HG03060 (cell line): ENCODE data around the gene RAB34.

ENCODE experiments used
- ATAC-seq: cut with Tn5 transposase; IDR thresholded peaks from one replicate; pipeline ENCODE4 v1.9.1; 2021; ENCODE audit warnings: low read depth, moderate number of reproducible peaks; ENCODE audit not compliant: unreplicated experiment

RAB34 gene

DNA sequence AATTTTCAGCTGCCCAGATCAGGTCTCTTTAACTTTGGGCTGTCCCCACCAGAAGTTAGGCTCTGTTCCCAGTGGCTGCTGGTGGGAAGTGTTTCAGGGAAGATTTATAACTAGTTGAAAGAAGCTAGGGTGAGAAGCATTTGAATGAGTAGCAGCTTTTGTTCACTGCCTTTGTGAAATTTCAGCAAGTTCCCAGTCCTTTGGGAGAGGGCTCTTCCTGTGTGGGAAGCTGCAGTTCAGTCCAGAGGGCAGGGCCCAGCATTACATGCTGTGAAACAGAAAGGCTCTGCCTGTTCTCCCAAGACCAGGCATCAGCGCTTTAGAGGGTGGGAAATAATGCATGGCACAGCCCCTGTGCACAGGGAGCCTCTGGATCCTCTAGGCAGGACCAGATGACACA, 23.8 kb downstream of the RAB34 start:
- ATAC-seq, result no peak

DNA sequence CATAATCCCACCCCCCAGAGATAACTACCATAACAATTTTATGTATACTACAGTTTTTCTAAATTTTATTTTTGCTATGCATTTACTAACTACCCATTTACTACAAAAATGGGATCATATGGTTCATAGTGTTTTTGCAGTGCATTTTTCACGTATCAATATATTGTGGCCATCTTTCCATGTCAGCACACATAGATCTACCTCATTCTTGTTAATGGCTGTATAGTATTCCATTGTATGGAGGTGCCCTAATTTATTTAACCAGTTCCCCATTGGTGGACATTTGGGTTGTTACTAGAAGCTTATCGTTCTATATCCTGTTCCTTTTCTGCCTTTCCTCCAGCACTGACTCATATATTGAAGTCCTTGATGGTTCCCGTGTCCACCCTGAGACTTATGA, 28.7 kb downstream of the RAB34 start:
- no peak for ATAC-seq

DNA sequence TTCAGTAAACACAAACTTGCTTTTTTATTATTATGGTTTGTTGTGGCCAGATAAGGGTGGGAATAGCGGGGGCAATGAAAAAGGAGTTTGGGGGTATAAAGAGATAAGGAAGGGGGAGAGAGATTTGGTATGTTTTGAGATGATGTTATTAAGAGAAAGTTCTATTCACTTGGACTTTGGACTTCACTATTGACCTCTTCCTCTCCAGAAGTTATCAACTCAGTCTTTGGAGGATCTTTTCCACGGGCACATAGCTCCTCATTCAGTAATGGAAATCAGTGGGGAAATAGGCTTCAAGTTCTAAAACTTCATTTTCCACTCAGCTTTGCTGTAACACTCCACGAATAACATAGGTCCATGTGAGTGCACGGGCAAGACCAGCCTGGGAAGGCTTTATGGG, 29.2 kb downstream of the RAB34 start:
- no peak for ATAC-seq

DNA sequence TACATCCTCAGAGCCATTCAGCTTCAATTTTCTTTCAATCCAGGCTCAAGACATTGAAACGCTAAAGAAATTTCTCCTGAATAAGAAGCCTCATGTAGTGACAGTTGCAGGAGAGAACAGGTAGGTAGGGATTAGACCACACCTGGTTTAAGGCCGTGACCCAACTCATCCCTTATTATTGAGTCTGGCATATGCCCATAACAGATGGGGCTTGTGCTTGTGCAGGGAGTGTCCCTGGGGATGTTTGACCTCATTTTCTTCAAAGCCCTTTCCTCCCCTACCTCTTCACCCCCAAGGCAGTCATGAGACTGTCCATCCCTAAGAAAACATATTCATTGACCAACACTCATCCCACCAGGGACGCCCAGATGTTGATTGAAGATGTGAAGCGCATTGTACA, 31.4 kb downstream of the RAB34 start:
- ATAC-seq, result no peak

DNA sequence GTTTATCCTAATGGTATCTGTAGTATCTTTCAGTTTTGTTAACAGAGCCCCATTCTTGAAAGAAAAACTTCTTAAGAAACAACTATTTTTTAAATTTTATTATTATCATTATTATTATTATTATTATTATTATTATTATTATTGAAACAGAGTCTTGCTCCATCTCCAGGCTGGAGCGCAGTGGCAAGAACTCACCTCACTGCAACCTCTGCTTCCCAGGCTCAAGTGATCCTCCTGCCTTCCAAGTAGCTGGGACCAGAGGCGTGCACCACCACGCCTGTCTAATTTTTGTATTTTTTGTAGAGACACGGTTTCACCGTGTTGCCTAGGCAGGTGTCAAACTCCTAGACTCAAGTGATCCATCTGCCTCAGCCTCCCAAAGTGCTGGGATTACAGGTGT, 32.3 kb downstream of the RAB34 start:
- ATAC-seq, result no peak

DNA sequence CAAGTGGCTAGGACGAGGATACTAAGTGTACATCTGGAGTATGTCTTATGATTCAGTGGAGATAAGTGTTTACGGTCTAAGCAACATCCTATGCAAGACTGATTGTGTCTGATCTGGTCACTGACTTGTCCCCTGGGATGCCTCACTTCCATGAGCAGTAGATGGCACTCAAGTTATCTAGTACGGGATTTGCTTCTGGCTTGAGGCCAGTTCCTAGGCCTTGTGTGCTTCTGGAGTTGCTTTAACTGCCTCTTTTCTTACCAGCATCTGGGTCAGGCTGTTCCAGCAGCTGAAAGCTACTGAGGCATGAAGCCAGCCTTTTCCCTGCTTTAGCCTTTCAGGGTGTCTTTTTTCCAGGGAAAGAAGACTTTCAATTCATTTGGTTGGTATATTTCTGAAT, 32.7 kb downstream of the RAB34 start:
- ATAC-seq, result no peak

DNA sequence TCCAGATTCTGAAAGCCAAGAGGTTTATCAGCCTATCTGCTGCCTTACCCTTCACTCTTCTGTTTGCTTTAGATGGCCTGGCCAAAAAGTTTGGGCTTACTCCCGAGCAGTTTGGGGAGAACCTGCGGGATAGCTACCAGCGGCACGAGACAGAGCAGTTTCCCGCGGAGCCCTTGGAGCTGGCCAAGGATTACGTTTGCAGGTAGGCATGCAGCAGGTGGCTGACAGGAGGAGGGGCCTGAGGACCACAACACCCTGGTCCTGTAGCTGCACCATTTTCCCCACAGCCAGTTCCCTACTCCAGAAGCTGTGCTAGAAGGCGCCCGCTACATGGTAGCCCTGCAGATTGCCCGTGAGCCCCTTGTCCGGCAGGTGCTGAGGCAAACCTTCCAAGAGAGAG, 35.0 kb downstream of the RAB34 start:
- no peak for ATAC-seq

DNA sequence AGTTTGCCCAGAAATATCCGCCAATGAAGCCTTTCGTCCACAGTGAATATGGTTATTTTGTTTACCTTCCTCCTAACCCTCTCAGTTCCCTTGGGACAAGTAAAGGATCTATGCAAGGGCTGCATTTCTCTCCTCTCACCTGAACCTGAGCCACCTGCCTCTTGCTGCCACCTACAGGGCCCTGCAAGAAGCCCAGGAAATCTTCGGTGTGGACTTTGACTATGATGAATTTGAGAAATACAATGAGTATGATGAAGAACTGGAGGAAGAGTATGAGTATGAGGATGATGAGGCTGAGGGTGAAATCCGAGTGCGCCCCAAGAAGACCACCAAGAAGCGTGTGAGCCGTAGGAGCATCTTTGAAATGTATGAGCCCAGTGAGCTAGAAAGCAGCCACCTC, 41.7 kb downstream of the RAB34 start:
- no peak for ATAC-seq

DNA sequence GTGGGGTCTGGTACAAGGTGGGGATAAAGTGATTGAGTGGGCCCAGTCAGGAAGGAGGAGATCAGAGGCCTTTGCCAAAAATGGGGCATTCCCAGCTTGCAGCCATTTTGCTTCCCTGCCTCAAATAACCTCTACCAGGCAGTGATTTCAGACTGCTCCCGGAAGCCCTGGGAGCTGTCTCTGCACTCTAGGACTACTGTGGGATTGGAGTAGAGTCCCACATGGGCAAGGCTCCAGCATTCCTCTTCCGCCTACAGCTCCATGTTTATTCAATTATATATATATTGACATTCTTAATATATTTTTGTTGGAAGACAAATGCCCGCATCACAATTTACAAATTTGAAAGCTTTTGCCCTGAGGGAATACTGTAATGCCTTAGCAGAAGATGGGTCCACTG, 42.2 kb downstream of the RAB34 start:
- no peak for ATAC-seq

DNA sequence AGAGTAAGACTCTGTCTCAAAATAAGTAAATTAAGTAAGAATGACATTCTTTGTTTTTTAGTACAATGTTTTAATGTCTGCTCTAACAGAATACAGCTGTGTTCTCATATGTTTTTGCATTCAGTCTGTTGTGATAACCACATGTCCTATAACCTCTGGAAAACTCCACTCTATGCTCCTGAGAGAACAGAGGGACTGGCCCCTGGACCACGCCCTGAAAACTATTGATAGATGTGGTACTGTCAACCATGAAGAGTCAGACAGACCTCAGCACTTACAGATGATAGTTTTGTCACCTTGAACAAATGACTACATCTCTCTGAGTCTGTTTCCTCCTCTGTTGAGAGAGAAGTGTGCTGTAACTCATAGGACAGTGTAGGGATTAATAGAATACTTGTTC, 47.8 kb downstream of the RAB34 start:
- no peak for ATAC-seq

DNA sequence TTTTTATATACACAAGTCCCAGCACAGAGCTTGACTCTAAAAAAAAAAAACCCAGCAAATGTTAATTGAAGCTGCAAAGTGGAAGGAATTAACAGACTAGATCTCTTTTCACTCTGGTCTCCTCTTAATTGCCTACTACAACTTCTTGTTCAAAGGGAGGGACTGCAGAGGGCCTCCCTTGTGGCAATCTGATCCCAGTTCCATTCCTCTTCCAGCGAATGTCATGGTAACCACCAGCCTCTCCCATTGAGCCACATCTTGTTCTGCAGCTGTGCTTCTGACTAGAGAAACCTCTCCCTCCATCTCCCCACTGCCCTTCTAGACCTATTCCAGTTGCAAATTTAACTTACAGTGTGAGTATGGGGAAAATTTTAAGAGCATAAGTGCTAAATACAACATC, 49.8 kb downstream of the RAB34 start:
- ATAC-seq, result no peak

DNA sequence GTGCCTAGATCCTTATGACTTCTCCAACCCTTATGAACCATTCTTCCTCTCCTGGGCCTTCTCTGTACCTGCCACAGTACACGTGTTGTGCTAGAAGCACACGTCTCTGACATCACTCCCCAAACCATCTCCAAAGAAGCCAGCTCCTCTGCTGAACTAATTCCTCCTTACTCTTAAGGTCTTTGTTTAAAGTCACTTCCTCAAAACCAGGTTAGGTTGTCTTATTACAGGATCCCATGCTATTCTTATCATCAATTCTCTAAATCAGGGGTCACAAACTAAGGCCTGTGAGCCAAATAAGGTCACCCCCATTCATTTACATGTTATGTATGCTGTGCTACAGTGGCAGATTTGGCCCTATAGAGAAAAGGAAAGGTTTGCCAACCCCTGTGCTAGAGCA, 51.7 kb downstream of the RAB34 start:
- ATAC-seq, result no peak
